AG04450 (cell line): ENCODE measurements around the gene ZFYVE1. TPM values are rescaled to one million over a fixed set of nuclear protein-coding genes. Genes with fewer than 3 reads are reported as not detected.
"Not testable (repeated sequence)": the region's sequence is repeated elsewhere in the genome, so short reads cannot be mapped to it uniquely, and the experiment has no call there.

Experiments used
- CTCF ChIA-PET: fragments of 300-600, 350-600 bp; formaldehyde crosslinking; extraction: SDS; loops from one replicate; lab custom pipeline; 2022; ENCODE audit warnings: antibody characterized with exemption, inconsistent platforms; lab: Charles Lee
- POLR2A ChIA-PET: fragments of 350-600 bp; formaldehyde crosslinking; extraction: SDS; loops from one replicate; lab custom pipeline; 2021; ENCODE audit warnings: antibody characterized with exemption, inconsistent platforms; lab: Yijun Ruan, JAX
- DNase-seq: peaks from one replicate; pipeline ENCODE4 v3.0.0-alpha.2; 2011; ENCODE audit warnings: low read depth, low spot score
- H3K27ac ChIP-seq: one replicate; pipeline ENCODE4 v1.5.1; 2012; ENCODE audit warnings: low read depth, low read length, control low read depth
- H3K27me3 ChIP-seq: one replicate; pipeline ENCODE4 v1.6.0; 2012; ENCODE audit warnings: low read length; ENCODE audit not compliant: control insufficient read depth, insufficient read depth
- H3K4me3 ChIP-seq: 2 replicates; pipeline ENCODE4 v1.5.1; 2011; ENCODE audit warnings: mild to moderate bottlenecking, low read depth, low read length, control low read depth
- H3K9me3 ChIP-seq: 2 replicates; pipeline ENCODE4 v1.5.1; 2012; ENCODE audit warnings: low read length; ENCODE audit not compliant: control insufficient read depth, insufficient read depth
- CTCF ChIP-seq: IDR thresholded peaks from 2 replicates; pipeline ENCODE4 v1.5.1; 2011; ENCODE audit warnings: low read depth, low read length, control low read depth, inconsistent platforms
- polyA plus RNA-seq: library from polyadenylated mRNA; depleted of rRNA; stranded (reverse); fragments of >200 nt; gene quantifications from 2 replicates; pipeline ENCODE4 v1.2.3, GENCODE V29; 2011

Gene ZFYVE1
- polyA plus RNA-seq, 1 experiment, result 27.4 TPM

DNA sequence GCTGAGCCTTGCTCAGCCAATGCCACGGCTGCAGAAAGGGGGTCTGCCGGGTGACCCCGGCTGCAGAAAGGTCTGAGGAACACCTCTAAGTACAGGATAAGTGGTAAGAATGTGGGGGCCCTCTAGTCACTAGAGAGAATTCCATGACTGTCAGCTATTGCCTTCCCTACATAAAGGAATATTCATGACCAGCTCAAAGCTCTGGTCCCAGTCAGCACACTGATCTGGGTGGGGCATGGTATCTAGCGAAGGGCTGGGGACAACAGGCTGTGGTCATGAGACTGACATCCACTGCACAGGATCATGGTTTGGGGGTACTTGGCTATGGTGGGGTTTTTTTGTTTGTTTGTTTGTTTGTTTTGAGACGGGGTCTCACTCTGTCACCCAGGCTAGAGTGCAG lies 58.6 kb downstream of the ZFYVE1 start:
- no peaks in the 10 kb centered on the region for H3K27me3 ChIP-seq
- H3K27ac ChIP-seq, result no peak overlapping the region
- no peak for DNase-seq
- no peak overlapping the region for H3K4me3 ChIP-seq
- POLR2A ChIA-PET, result no interaction called here
- CTCF ChIA-PET, result no interaction called here
- H3K9me3 ChIP-seq, result no peaks in the 10 kb centered on the region
- TF ChIP-seq CTCF, result no peak

DNA sequence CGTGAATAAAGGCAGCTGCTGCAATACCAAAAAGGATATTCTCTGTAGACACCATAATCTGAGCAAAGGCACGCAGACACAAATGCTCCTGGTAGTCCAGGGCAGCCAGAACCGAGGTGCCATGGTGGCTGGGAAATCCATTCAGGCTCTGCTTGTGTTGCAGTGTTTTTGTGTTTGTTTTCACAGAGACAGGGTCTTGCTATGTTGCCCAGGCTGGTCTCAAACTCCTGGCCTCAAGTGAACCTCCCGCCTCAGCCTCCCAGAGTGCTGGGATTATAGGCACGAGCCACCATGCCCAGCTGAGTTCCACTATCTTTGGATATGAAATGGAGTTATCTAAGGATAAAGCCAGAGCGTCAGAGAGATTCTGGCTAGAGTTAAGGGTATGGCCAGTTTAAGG lies 60.9 kb downstream of the ZFYVE1 start:
- ChIA-PET CTCF (no interaction called here), POLR2A (no interaction called here)
- Histone ChIP-seq H3K4me3 (no peak overlapping the region), H3K27me3 (no peaks in the 10 kb centered on the region), H3K27ac (no peak overlapping the region), H3K9me3 (no peaks in the 10 kb centered on the region)
- no peak for DNase-seq
- TF ChIP-seq CTCF, result no peak

GRCh38 chr14:72965249-72965648 lies 61.7 kb downstream of the ZFYVE1 start:
- TF ChIP-seq CTCF, result no peak
- ChIA-PET CTCF (no interaction called here), POLR2A (no interaction called here)
- H3K27ac ChIP-seq, result no peak overlapping the region
- peak; percentile 6 for DNase-seq
- H3K9me3 ChIP-seq, result no peaks in the 10 kb centered on the region
- no peaks in the 10 kb centered on the region for H3K27me3 ChIP-seq
- no peak overlapping the region for H3K4me3 ChIP-seq

- Histone ChIP-seq H3K4me3 (no peak overlapping the region), H3K9me3 (no peaks in the 10 kb centered on the region), H3K27ac (no peak overlapping the region), H3K27me3 (no peaks in the 10 kb centered on the region)
- TF ChIP-seq CTCF, result no peak
- POLR2A ChIA-PET, result interaction anchor here (0.6 to 0.8 kb wide), 4 partner anchors 64 to 420 kb away, joined by 3 to 4 read pairs (median 4); partner anchors contain the start of gene ZFYVE1
- peak; percentile 75 for DNase-seq
- CTCF ChIA-PET, result interaction anchor here (1.2 to 2.2 kb wide), 4 partner anchors 14 to 449 kb away, joined by 4 to 11 read pairs (median 7); no protein-coding TSS in a partner anchor
These were observed 64.0 kb downstream of the ZFYVE1 start for GRCh38 chr14:72962829-72963312.

DNA sequence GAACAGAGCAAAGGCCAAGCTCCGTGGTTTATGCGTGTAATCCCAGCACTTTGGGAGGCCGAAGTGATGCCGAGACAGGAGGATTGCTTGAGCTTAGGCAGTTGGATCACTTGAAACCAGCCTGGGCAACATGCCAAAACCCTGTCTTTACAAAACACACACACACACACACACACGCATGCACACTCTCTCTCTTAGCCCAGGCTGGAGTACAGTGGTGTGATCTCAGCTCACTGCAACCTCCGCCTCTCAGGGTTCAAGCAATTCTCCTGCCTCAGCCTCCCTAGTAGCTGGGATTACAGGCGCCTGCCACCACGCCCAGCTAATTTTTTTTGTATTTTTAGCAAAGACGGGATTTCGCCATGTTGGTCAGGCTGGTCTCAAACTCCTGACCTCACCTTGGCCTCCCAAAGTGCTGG lies 64.6 kb downstream of the ZFYVE1 start:
- ChIA-PET POLR2A (interaction anchor here (0.5 to 0.8 kb wide), 6 partner anchors 14 to 420 kb away, joined by 3 to 9 read pairs (median 4); partner anchors contain the start of gene ZFYVE1), CTCF (interaction anchor here (0.6 to 2.2 kb wide), 7 partner anchors 13 to 448 kb away, joined by 3 to 10 read pairs (median 5); no protein-coding TSS in a partner anchor)

More for the DNA sequence above, 64.6 kb downstream of the ZFYVE1 start:
- H3K27ac ChIP-seq, result peak overlapping the region; percentile 39
- H3K27me3 ChIP-seq, H3K4me3 ChIP-seq, H3K9me3 ChIP-seq: not testable (repeated sequence)
- DNase-seq, result peak; percentile 68
